GM12878 (cell line): ENCODE measurements around the gene RASL12. TPM values are rescaled to one million over a fixed set of nuclear protein-coding genes. Genes with fewer than 3 reads are reported as not detected.
"Not testable (repeated sequence)": the region's sequence is repeated elsewhere in the genome, so short reads cannot be mapped to it uniquely, and the experiment has no call there.

Experiments used
- ATAC-seq: fragments of 200-7000 bp; cut with Tn5 transposase; 3 replicates; pipeline ENCODE4 v1.9.1; 2020; ENCODE audit warnings: mild to moderate bottlenecking, moderate library complexity
- BruUV-seq: library from RNA; stranded (reverse); fragments of 400-500 nt; replicated peaks from 2 replicates; lab custom pipeline; 2021; lab: Mats Ljungman, UMichigan
- CTCF ChIA-PET: fragments of 300-600 bp; sonication (Branson Sonifier 250); formaldehyde crosslinking; extraction: SDS; loops from one replicate; lab custom pipeline; 2021; ENCODE audit warnings: inconsistent platforms; lab: Yijun Ruan, JAX
- POLR2A ChIA-PET: fragments of 350-600 bp; formaldehyde crosslinking; extraction: SDS; loops from one replicate; lab custom pipeline; 2021; ENCODE audit warnings: inconsistent platforms; lab: Charles Lee
- RAD21 ChIA-PET: fragments of 300-600 bp; sonication (Branson Sonifier 250); formaldehyde crosslinking; loops from one replicate; lab custom pipeline; 2023; ENCODE audit warnings: antibody characterized with exemption; ENCODE audit not compliant: unreplicated experiment; lab: Charles Lee
- SMC1A ChIA-PET: fragments of 300-600 bp; sonication (Branson Sonifier 250); formaldehyde crosslinking; loops from one replicate; lab custom pipeline; 2023; ENCODE audit not compliant: unreplicated experiment, uncharacterized antibody; lab: Charles Lee
- DNase-seq: peaks from one replicate; pipeline ENCODE4 v3.0.0-alpha.2; 2011; ENCODE audit warnings: low read depth, low spot score
- FAIRE-seq: peaks from 3 replicates; lab custom pipeline; 2011; peaks lifted over from hg19 to GRCh38; lab: Jason Lieb, UNC
- H2AFZ ChIP-seq: 2 replicates; pipeline ENCODE4 v1.6.0; 2011; ENCODE audit warnings: low read depth, low read length, control low read depth; ENCODE audit not compliant: control insufficient read depth
- H3K27ac ChIP-seq: 2 replicates; pipeline ENCODE4 v1.5.1; 2011; ENCODE audit warnings: control low read depth; ENCODE audit not compliant: control insufficient read depth, insufficient read depth
- H3K27me3 ChIP-seq, 2 experiments: replicated peaks in 1 of 2; 2 replicates each; pipeline versions ENCODE4 v1.6.0 to v1.6.1; 2011; ENCODE audit warnings: low read length in 1 of 2; ENCODE audit not compliant: control insufficient read depth in 2 of 2, insufficient read depth in 2 of 2
- H3K36me3 ChIP-seq, 2 experiments: 2 replicates each; pipeline ENCODE4 v1.5.1; 2011; ENCODE audit warnings: low read length in 1 of 2; ENCODE audit not compliant: control insufficient read depth in 2 of 2, insufficient read depth in 2 of 2
- H3K4me1 ChIP-seq: 2 replicates; pipeline ENCODE4 v1.6.1; 2011; ENCODE audit warnings: mild to moderate bottlenecking, low read length, moderate library complexity, mixed read lengths; ENCODE audit not compliant: control insufficient read depth, insufficient read depth
- H3K4me2 ChIP-seq: 2 replicates; pipeline ENCODE4 v1.6.0; 2011; ENCODE audit warnings: control low read depth; ENCODE audit not compliant: control insufficient read depth, insufficient read depth
- H3K4me3 ChIP-seq: fragments of 200-600 bp; sonication (generic); 2 replicates; pipeline ENCODE4 v1.5.1; 2016
- H3K79me2 ChIP-seq: 2 replicates; pipeline ENCODE4 v1.6.0; 2011; ENCODE audit warnings: low read length; ENCODE audit not compliant: control insufficient read depth, insufficient read depth
- H3K9ac ChIP-seq: 2 replicates; pipeline ENCODE4 v1.8.0; 2011; ENCODE audit warnings: low read length, control low read depth, mixed read lengths; ENCODE audit not compliant: control insufficient read depth, insufficient read depth
- H3K9me3 ChIP-seq: replicated peaks from 3 replicates; pipeline ENCODE4 v1.5.1; 2011; ENCODE audit warnings: mild to moderate bottlenecking, low read length; ENCODE audit not compliant: control insufficient read depth, insufficient read depth
- H4K20me1 ChIP-seq: 2 replicates; pipeline ENCODE4 v1.6.0; 2011; ENCODE audit not compliant: control insufficient read depth, insufficient read depth
- EP300 ChIP-seq, 2 experiments: fragments of 150-350 bp in 1 of 2; IDR thresholded peaks; 2 replicates each; pipeline ENCODE4 v1.6.1; 2011 to 2012; ENCODE audit warnings: low read depth in 2 of 2, low read length in 2 of 2, borderline replicate concordance in 1 of 2, improper control_type of control experiment in 1 of 2, inconsistent platforms in 1 of 2; ENCODE audit not compliant: control insufficient read depth in 1 of 2
- WGBS: methylation state at CpG from one replicate; pipeline ENCODE4 v1.1.6; 2016; ENCODE audit warnings: low lambda C conversion rate; ENCODE audit not compliant: insufficient replicate concordance, insufficient coverage; ENCODE audit errors: missing lambda C conversion rate; 5-methylcytosine and 5-hydroxymethylcytosine counted together
- in situ Hi-C: fragments of 300-500 bp; cut with MboI; formaldehyde crosslinking; loops from 9 replicates; pipeline ENCODE4 v1.14.3; 2018; ENCODE audit warnings: mixed read lengths
- intact Hi-C: fragments of 100-400 bp; cut with micrococcal nuclease; formaldehyde crosslinking; loops from one replicate; pipeline ENCODE4 v1.14.2; 2022; ENCODE audit not compliant: unreplicated experiment
- polyA plus RNA-seq, 11 experiments: library from polyadenylated mRNA; depleted of rRNA in 4 of 11; unstranded in 6 of 11; stranded (reverse) in 5 of 11; fragments of >200 nt; fragmentation: Nextera tagmentation in 4 of 11; fragmentation: Illumina TruSeq in 1 of 11; extraction: Ambion mirVana in 4 of 11; extraction: Trizol in 1 of 11; gene quantifications; 1 replicate in 1 of 11; 2 replicates in 10 of 11; pipeline versions ENCODE4 v1.2.1 to v1.2.3, GENCODE V29; 2011 to 2016; ENCODE audit warnings: inconsistent platforms in 2 of 11, missing spikeins in 2 of 11, low read depth in 1 of 11
- total RNA-seq, 4 experiments: library from RNA; depleted of rRNA in 3 of 4; stranded (reverse); fragments of >200 nt in 3 of 4; fragmentation: Illumina TruSeq in 1 of 4; extraction: Trizol in 1 of 4; gene quantifications; 2 replicates each; pipeline versions ENCODE4 v1.2.1 to v1.2.3, GENCODE V29; 2013 to 2021

RASL12 gene
- total and polyA plus RNA-seq, 10 of the 15 experiments (the other 5 are each of a cell fraction or from before 2014, with no cell fraction given) = 0.06 to 0.10 TPM; not detected in 8

DNA sequence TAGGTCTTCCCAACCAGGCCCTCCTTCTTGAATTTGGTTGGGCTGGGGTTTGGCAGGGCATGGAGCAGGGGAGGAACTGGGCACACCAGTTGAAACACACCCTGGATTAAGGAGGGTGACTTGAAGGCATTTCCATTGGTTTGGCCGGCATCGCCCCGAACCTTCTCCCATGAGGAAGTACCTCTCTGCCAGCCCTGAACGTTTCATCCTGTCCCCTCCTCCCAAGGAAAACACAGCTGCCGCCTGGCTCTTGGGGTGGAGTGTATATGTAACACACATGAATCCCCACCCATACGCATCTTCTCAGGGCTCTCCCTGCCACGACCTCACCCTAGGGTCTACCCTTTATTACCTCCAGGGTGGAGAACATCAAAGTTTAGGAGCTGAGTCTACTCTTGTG, 32.7 kb upstream of the RASL12 start:
- ATAC-seq = no peak
- intact Hi-C loops = no loop called here
- Histone ChIP-seq H3K4me3 (no peak overlapping the region), H3K79me2 (no peaks in the 10 kb centered on the region)
- TF ChIP-seq EP300 (IDR thresholded peaks at IDR 0.05; ENCODE audit: borderline replicate concordance in 1 of 2, control insufficient read depth in 1 of 2, low read depth in 2 of 2, low read length in 2 of 2) = no peak
- TF ChIP-seq, all 136 proteins: peak for 0
- Histone ChIP-seq H3K4me1 (no peaks in the 10 kb centered on the region), H3K36me3 (peaks cover 3 to 10% of the 10 kb centered on the region in 2 experiments; a peak in 3 of 4 replicates), H3K9ac (no peak overlapping the region), H3K9me3 (no peaks in the 10 kb centered on the region), H4K20me1 (no peaks in the 10 kb centered on the region), H3K4me2 (no peak overlapping the region), H3K27me3 (no peaks in the 10 kb centered on the region), H2AFZ (no peak overlapping the region), H3K27ac (no peak overlapping the region)
- DNase-seq (no peak), FAIRE-seq (no peak)
- WGBS = 86% methylated on average over 6 of the region's 7 CpGs
- CTCF ChIA-PET = interaction anchor here (1.1 to 2.1 kb wide), 7 partner anchors 14 to 368 kb away, joined by 3 to 18 read pairs (median 10); partner anchors contain the start of gene UBAP1L
- BruUV-seq = no TSS peak
- RAD21 ChIA-PET = interaction anchor here (0.5 kb wide), 1 partner anchor 48 kb away, joined by 4 read pairs; no protein-coding TSS in a partner anchor
- in situ Hi-C loops = no loop called here
- SMC1A ChIA-PET = interaction anchor here (1.1 to 1.3 kb wide), 2 partner anchors 145 to 290 kb away, joined by 3 read pairs; no protein-coding TSS in a partner anchor
- POLR2A ChIA-PET = no interaction called here

DNA sequence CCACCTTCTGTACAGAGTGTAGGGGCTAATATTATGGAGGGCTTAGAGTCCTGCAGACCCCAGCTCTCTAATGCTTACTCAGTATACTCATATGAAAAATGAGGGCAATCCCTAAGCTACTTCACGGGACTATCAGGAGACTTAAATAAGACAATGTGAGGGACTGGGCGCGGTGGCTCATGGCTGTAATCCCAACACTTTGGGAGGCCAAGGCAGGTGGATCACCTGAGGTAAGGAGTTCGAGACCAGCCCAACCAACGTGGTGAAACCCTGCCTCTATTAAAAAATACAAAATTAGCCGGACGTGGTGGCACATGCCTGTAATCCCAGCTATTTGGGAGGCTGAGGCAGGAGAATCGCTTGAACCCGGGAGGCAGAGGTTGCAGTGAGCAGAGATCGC, 32.0 kb upstream of the RASL12 start:
- intact Hi-C loops, SMC1A ChIA-PET, H4K20me1 ChIP-seq, FAIRE-seq, H3K9ac ChIP-seq, BruUV-seq, H3K4me2 ChIP-seq, H3K36me3 ChIP-seq, H3K27ac ChIP-seq, H3K4me1 ChIP-seq, ATAC-seq, DNase-seq, H3K79me2 ChIP-seq, H3K27me3 ChIP-seq, in situ Hi-C loops, H3K9me3 ChIP-seq, H3K4me3 ChIP-seq, POLR2A ChIA-PET, H2AFZ ChIP-seq: not testable (repeated sequence)
- ChIA-PET CTCF (interaction anchor here (1.0 to 2.1 kb wide), 2 partner anchors 44 to 47 kb away, joined by 3 to 18 read pairs; no protein-coding TSS in a partner anchor), RAD21 (interaction anchor here (0.5 kb wide), 2 partner anchors 49 to 1473 kb away, joined by 3 to 4 read pairs; no protein-coding TSS in a partner anchor)
- WGBS = 97% methylated on average over 10 of the region's 10 CpGs
